ENCODE data around the gene IYD.

The IYD gene

GRCh38 chr6:150394899-150395295 lies 26.1 kb downstream of the IYD start:
- Histone ChIP-seq H3K36me3 (ENCODE audit: control insufficient read depth, insufficient read depth, low read length) (no peaks in the 10 kb centered on the region), H3K4me1 (ENCODE audit: control insufficient read depth, insufficient read depth, low read length, poor library complexity, severe bottlenecking) (no peaks in the 10 kb centered on the region), H3K4me3 (ENCODE audit: extremely low read depth, insufficient read depth, low read length, poor library complexity, severe bottlenecking) (no peak overlapping the region), H3K9me3 (ENCODE audit: control insufficient read depth, low read length) (no peaks in the 10 kb centered on the region), H3K27ac (ENCODE audit: low read depth, low read length, severe bottlenecking) (no peak overlapping the region)
- WGBS, 2 experiments (ENCODE audit: insufficient coverage in 2 of 2) = 80 to 96% methylated on average over 1 to 3 of the region's 3 CpGs

- WGBS, 2 experiments (ENCODE audit: insufficient coverage in 2 of 2) = 51 to 61% methylated on average over 8 to 9 of the region's 12 CpGs
- Histone ChIP-seq H3K27ac (ENCODE audit: low read depth, low read length, severe bottlenecking) (no peak overlapping the region), H3K9me3 (ENCODE audit: control insufficient read depth, low read length) (no peaks in the 10 kb centered on the region), H3K36me3 (ENCODE audit: control insufficient read depth, insufficient read depth, low read length) (no peaks in the 10 kb centered on the region), H3K4me1 (ENCODE audit: control insufficient read depth, insufficient read depth, low read length, poor library complexity, severe bottlenecking) (no peaks in the 10 kb centered on the region), H3K4me3 (ENCODE audit: extremely low read depth, insufficient read depth, low read length, poor library complexity, severe bottlenecking) (no peak overlapping the region)
Measured at GRCh38 chr6:150395388-150396009, 26.7 kb downstream of the IYD start.

- 60 to 84% methylated on average over 1 to 2 of the region's 5 CpGs for WGBS, 2 experiments (ENCODE audit: insufficient coverage in 2 of 2)
Measured at GRCh38 chr6:150403458-150404246, 34.8 kb downstream of the IYD start.

GRCh38 chr6:150406948-150407347 lies 38.1 kb downstream of the IYD start:
- Histone ChIP-seq H3K36me3 (ENCODE audit: control insufficient read depth, insufficient read depth, low read length) (no peaks in the 10 kb centered on the region), H3K9me3 (ENCODE audit: control insufficient read depth, low read length) (no peaks in the 10 kb centered on the region), H3K4me1 (ENCODE audit: control insufficient read depth, insufficient read depth, low read length, poor library complexity, severe bottlenecking) (no peaks in the 10 kb centered on the region), H3K27ac (ENCODE audit: low read depth, low read length, severe bottlenecking) (no peak overlapping the region), H3K4me3 (ENCODE audit: extremely low read depth, insufficient read depth, low read length, poor library complexity, severe bottlenecking) (no peak overlapping the region)
- WGBS, 2 experiments (ENCODE audit: insufficient coverage in 2 of 2) = 0% methylated on average over 1 of the region's 2 CpGs; no CpG with 5 or more reads in 1 of the 2 experiments

More at GRCh38 chr6:150403458-150404246, 34.8 kb downstream of the IYD start:
- no peaks in the 10 kb centered on the region for H3K9me3 ChIP-seq (ENCODE audit: control insufficient read depth, low read length)
- no peaks in the 10 kb centered on the region for H3K36me3 ChIP-seq (ENCODE audit: control insufficient read depth, insufficient read depth, low read length)
- no peak overlapping the region for H3K4me3 ChIP-seq (ENCODE audit: extremely low read depth, insufficient read depth, low read length, poor library complexity, severe bottlenecking)
- H3K4me1 ChIP-seq (ENCODE audit: control insufficient read depth, insufficient read depth, low read length, poor library complexity, severe bottlenecking) = no peaks in the 10 kb centered on the region
- H3K27ac ChIP-seq (ENCODE audit: low read depth, low read length, severe bottlenecking) = no peak overlapping the region

- Histone ChIP-seq H3K27ac (ENCODE audit: low read depth, low read length, severe bottlenecking) (no peak overlapping the region), H3K4me3 (ENCODE audit: extremely low read depth, insufficient read depth, low read length, poor library complexity, severe bottlenecking) (no peak overlapping the region), H3K36me3 (ENCODE audit: control insufficient read depth, insufficient read depth, low read length) (no peaks in the 10 kb centered on the region), H3K9me3 (ENCODE audit: control insufficient read depth, low read length) (no peaks in the 10 kb centered on the region), H3K4me1 (ENCODE audit: control insufficient read depth, insufficient read depth, low read length, poor library complexity, severe bottlenecking) (no peaks in the 10 kb centered on the region)
- WGBS, 2 experiments (ENCODE audit: insufficient coverage in 2 of 2) = 82% methylated on average over 2 of the region's 6 CpGs; no CpG with 5 or more reads in 1 of the 2 experiments
Measured at GRCh38 chr6:150408842-150409241, 40.0 kb downstream of the IYD start.

- 88% methylated on average over 1 of the region's 1 CpG; no CpG with 5 or more reads in 1 of the 2 experiments for WGBS, 2 experiments (ENCODE audit: insufficient coverage in 2 of 2)
- no peaks in the 10 kb centered on the region for H3K9me3 ChIP-seq (ENCODE audit: control insufficient read depth, low read length)
- H3K4me3 ChIP-seq (ENCODE audit: extremely low read depth, insufficient read depth, low read length, poor library complexity, severe bottlenecking) = no peak overlapping the region
- H3K36me3 ChIP-seq (ENCODE audit: control insufficient read depth, insufficient read depth, low read length) = no peaks in the 10 kb centered on the region
- H3K4me1 ChIP-seq (ENCODE audit: control insufficient read depth, insufficient read depth, low read length, poor library complexity, severe bottlenecking) = no peaks in the 10 kb centered on the region
- no peak overlapping the region for H3K27ac ChIP-seq (ENCODE audit: low read depth, low read length, severe bottlenecking)
Measured at GRCh38 chr6:150409576-150410066, 40.8 kb downstream of the IYD start.

- H3K4me1 ChIP-seq (ENCODE audit: control insufficient read depth, insufficient read depth, low read length, poor library complexity, severe bottlenecking) = no peaks in the 10 kb centered on the region
- H3K4me3 ChIP-seq (ENCODE audit: extremely low read depth, insufficient read depth, low read length, poor library complexity, severe bottlenecking) = no peak overlapping the region
- H3K9me3 ChIP-seq (ENCODE audit: control insufficient read depth, low read length) = no peaks in the 10 kb centered on the region
- H3K27ac ChIP-seq (ENCODE audit: low read depth, low read length, severe bottlenecking) = no peak overlapping the region
- 82 to 90% methylated on average over 2 of the region's 4 CpGs for WGBS, 2 experiments (ENCODE audit: insufficient coverage in 2 of 2)
- H3K36me3 ChIP-seq (ENCODE audit: control insufficient read depth, insufficient read depth, low read length) = no peaks in the 10 kb centered on the region
Measured at GRCh38 chr6:150410399-150410798, 41.6 kb downstream of the IYD start.

- Histone ChIP-seq H3K4me3 (ENCODE audit: extremely low read depth, insufficient read depth, low read length, poor library complexity, severe bottlenecking) (no peak overlapping the region), H3K27ac (ENCODE audit: low read depth, low read length, severe bottlenecking) (no peak overlapping the region), H3K4me1 (ENCODE audit: control insufficient read depth, insufficient read depth, low read length, poor library complexity, severe bottlenecking) (no peaks in the 10 kb centered on the region), H3K36me3 (ENCODE audit: control insufficient read depth, insufficient read depth, low read length) (no peaks in the 10 kb centered on the region), H3K9me3 (ENCODE audit: control insufficient read depth, low read length) (no peaks in the 10 kb centered on the region)
- WGBS, 2 experiments (ENCODE audit: insufficient coverage in 2 of 2) = no CpG with 5 or more reads among the region's 2 CpGs
Measured at GRCh38 chr6:150410906-150411305, 42.1 kb downstream of the IYD start.

GRCh38 chr6:150412221-150412620 lies 43.4 kb downstream of the IYD start:
- H3K36me3 ChIP-seq (ENCODE audit: control insufficient read depth, insufficient read depth, low read length) = no peaks in the 10 kb centered on the region
- no peak overlapping the region for H3K27ac ChIP-seq (ENCODE audit: low read depth, low read length, severe bottlenecking)
- WGBS, 2 experiments (ENCODE audit: insufficient coverage in 2 of 2) = 81% methylated on average over 3 of the region's 3 CpGs; no CpG with 5 or more reads in 1 of the 2 experiments
- no peaks in the 10 kb centered on the region for H3K4me1 ChIP-seq (ENCODE audit: control insufficient read depth, insufficient read depth, low read length, poor library complexity, severe bottlenecking)
- no peak overlapping the region for H3K4me3 ChIP-seq (ENCODE audit: extremely low read depth, insufficient read depth, low read length, poor library complexity, severe bottlenecking)
- H3K9me3 ChIP-seq (ENCODE audit: control insufficient read depth, low read length) = no peaks in the 10 kb centered on the region

- WGBS, 2 experiments (ENCODE audit: insufficient coverage in 2 of 2) = 56 to 83% methylated on average over 1 to 3 of the region's 4 CpGs
- H3K4me3 ChIP-seq (ENCODE audit: extremely low read depth, insufficient read depth, low read length, poor library complexity, severe bottlenecking) = no peak overlapping the region
- H3K36me3 ChIP-seq (ENCODE audit: control insufficient read depth, insufficient read depth, low read length) = no peaks in the 10 kb centered on the region
- H3K9me3 ChIP-seq (ENCODE audit: control insufficient read depth, low read length) = no peaks in the 10 kb centered on the region
- H3K4me1 ChIP-seq (ENCODE audit: control insufficient read depth, insufficient read depth, low read length, poor library complexity, severe bottlenecking) = no peaks in the 10 kb centered on the region
- H3K27ac ChIP-seq (ENCODE audit: low read depth, low read length, severe bottlenecking) = no peak overlapping the region
Measured at GRCh38 chr6:150413198-150413597, 44.4 kb downstream of the IYD start.

All from mesodermal cell (in vitro differentiated cells).